Nucleus accumbens (tissue), 56 donors: Measurements from ENCODE around the gene GMCL2.

Experiments used
- DNase-seq, 56 donors: peaks; one replicate each; lab custom pipeline; 2025; lab: John Stamatoyannopoulos, UW

Gene GMCL2

GRCh38 chr5:178192244-178192643 lies 5.1 kb upstream of the GMCL2 start:
- DNase-seq: no peak

DNA sequence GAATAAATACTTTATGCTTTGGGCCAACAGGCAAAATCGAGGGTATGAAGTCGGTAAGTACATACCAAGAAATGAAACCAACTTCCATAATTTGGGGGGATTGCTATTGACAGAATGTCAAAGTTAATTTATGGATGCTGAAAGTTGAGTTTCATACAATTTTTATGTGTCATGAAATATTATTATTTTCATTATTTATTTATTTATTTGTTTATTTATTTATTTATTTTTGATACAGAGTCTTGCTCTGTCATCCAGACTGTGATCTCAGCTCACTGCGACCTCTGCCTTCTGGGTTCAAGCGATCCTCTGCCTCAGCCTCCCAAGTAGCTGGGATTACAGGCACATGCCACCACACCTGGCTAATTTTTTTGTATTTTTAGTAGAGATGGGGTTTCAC lies 4.5 kb upstream of the GMCL2 start:
- no peak for DNase-seq

GRCh38 chr5:178189433-178189832 lies 2.3 kb upstream of the GMCL2 start:
- no peak for DNase-seq

DNA sequence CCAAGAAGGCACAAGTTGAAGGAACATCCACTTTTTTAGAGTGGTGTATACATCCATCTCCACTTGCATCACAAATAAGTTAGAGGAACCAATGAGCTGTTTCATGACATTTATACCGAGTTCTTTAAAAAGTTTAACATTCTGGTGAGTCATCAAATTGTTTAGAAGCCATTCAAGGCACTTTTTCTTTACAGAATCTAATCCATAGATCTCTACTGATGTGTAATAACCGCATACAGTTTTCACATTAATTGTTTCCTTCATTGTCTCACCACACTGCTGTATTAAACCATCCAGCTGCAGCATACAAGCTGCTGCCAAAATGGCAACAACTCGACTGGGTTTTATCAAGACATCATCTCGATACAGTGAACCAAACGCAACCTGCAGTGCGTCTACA lies 744 bp downstream of the GMCL2 start:
- DNase-seq: no peak

GRCh38 chr5:178182158-178182876 lies 4.9 kb downstream of the GMCL2 start:
- DNase-seq: no peak

DNA sequence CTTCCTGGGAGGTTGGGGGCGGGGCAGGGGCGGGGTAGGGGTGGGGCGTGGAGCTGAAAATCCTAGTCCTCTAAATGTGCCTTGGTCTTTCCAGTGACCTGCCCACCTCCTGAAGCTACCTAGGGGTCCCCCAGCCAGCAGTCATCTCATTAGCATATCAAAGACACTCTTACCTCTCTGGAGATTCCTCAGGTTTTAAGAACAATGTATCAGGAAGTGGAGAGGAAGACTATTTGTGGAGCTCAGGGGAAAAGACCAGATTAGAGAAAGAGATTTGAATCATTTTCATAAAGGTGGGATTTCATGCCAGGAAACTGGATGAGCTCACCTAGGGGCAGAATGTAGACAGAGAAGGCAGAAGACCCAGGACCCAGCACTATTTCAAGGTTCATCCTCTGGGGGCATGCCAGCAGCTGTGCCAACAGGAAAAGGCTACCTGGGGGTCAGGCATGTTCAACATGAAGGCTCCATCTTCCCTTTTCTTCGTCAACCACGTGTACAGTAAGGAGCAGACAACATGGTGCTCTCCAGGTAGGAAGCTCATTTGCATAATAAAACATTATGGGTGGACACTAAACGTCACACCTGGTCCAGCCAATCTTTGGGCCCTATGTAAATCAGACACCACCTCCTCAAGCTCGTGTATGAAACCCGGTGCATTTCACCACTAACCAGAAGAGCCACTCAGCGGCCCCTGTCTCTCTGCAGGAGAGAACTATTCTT lies 6.9 kb downstream of the GMCL2 start:
- no peak for DNase-seq

DNA sequence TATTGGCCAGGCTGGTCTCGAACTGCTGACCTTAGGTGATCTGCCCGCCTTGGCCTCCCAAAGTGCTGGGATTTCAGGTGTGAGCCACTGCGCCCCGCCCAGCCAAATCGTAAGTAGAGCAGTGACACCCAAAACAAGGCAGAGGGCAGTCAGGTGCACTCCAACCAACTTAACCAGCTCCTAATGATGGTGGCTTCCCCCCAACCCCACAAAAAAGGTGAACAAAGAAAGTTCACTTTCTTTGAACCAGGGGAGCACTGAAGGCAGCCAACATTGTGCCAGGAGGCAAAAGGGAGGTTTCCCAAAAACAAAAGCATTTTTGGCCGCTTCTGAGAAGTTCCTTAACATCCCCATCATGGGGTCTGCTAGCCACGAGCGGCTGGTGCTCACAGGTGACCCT lies 9.6 kb downstream of the GMCL2 start:
- DNase-seq: no peak

DNA sequence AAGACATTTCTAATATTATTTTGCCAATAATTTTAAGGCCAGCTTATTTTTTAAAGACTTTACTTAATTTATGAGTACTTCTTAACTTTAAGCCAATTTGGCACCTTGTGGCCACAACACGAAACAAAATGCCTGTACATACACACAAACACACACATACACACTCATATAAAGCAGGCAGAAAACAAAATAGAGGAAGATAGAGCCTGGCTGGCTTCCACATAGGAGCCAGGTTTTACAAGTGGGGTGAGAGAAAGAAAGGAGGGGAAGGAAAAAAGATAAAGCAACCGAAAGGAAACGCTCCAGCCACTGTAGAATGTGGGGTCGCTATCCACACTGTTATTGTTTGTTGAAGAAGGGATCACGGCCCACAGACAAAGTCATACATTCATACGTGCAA lies 10.4 kb downstream of the GMCL2 start:
- no peak for DNase-seq

DNA sequence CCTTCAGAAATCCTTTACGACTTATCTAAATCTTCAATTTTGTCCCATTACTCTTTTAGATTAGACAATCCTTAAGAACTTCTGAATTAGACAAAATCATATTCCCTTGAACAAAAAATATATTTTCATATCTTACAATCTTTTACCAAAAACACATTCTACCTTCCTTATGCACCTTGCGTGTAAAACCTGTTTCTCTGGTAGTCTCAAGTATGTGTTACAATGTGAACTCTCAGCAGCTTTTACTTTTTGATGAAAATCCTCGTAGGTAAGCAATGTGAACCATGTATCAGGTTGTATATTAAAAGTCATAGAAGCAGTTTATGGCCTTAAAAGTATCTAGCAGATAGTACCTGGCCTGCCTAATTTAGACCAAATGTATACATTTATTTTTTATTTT lies 12.7 kb downstream of the GMCL2 start:
- DNase-seq: no peak

- no peak for DNase-seq
Observed at GRCh38 chr5:178170455-178170854, 16.7 kb downstream of the GMCL2 start.

DNA sequence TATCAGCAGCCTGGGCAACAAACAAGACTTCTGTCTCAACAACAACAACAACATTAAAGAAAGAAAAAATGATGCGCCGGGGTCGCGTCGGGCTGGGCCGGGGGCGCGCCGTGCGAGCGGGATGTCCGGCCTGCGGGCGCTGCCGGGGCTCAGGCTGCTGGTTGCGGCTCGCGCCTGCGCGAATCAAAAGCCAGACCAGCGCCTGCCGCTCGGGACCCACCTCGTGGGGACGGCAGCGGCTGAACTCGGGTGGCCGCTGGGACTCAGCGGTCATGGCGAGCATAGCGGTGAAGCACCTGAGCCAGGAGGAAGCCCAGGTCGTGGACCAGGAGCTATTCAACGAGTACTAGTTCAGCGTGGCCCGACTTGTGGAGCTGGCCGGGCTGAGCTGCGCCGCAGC lies 21.6 kb downstream of the GMCL2 start:
- no peak for DNase-seq

GRCh38 chr5:178163772-178164735 lies 23.1 kb downstream of the GMCL2 start:
- DNase-seq: peak in 53 of 56 donors; percentile 11 to 90 (median 61)

- no peak for DNase-seq
Observed at GRCh38 chr5:178162481-178162880, 24.7 kb downstream of the GMCL2 start.

DNA sequence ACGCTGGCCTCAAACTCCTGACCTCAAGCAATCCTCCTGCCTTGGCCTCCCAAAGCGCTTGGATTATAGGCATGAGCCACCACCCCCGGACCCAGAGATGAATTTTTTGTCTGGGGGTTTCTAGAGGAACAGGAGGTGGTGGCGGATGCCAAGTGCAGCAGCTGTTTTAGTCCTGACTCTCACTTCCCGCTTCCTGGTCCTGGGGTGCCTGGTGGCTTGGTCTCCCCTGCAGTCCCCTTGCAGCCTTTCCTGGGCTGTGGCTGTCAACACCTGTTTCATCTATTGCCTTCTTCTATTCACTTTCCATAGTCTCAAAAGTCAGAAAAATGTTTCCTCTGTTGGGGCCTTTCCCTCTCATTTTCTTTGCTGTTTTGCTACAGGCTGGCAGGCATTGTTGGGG lies 27.0 kb downstream of the GMCL2 start:
- DNase-seq: no peak

GRCh38 chr5:178155065-178155464 lies 32.1 kb downstream of the GMCL2 start:
- DNase-seq: no peak

- DNase-seq: peak; percentile 83 to 99 (median 98)
Observed at GRCh38 chr5:178153530-178154340, 33.4 kb downstream of the GMCL2 start, which contains the start of gene NHP2. NHP2 (minus strand) TSS chr5:178153885; CDS start chr5:178153817, 68 bp downstream.

GRCh38 chr5:178152491-178153444 lies 34.4 kb downstream of the GMCL2 start:
- DNase-seq: no peak

DNA sequence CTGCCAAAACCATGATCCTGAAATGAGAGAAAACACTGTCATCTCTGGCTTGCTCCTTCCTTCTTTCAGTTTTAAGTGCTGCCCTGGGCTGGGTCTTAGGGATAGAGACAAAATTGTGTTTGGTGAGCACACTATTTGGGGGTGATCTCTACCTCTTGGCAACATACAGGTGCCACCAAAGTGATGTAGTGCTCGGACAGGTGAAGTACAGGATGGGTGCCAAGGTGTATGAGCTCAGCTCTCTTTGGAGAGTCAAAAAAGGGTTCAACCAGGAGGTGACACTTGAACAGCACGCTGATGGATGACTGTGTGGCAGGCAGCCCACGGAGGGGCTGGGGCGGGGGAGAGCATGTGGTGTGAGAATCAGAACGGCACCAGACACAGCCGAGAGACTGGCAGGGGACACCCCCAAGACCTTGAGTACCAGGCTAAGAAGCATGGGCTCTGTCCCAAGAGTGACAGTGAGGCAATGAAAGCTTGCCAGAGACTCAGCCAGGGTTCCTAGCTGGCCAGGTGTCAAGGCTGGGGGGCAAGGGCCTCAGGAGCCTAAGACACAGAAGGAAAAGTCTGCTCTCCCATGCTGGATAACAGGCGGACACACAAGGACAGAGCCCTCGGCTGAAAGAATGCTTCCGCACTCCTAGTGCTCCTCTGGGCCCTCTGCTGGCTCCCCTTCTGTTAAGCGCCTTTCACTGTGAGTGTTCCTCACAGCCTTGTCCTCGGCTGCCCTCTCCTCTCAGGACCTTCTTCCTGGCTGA lies 36.0 kb downstream of the GMCL2 start:
- DNase-seq: no peak
